CD4-positive, CD25-positive, alpha-beta regulatory T cell (primary cell): Measurements from ENCODE around the gene ACTL6A. TPM values are rescaled to one million over a fixed set of nuclear protein-coding genes. Genes with fewer than 3 reads are reported as not detected.

Experiments
- ATAC-seq, 2 donors: fragments of 150-1000 bp; cut with Tn5 transposase; one replicate each; pipeline ENCODE4 v1.10.0; 2021; ENCODE audit warnings: low read depth in 2 of 2, moderate number of reproducible peaks in 2 of 2, moderate library complexity in 1 of 2
- DNase-seq, 3 donors: peaks; one replicate each; pipeline versions ENCODE4 v3.0.0 to v3.0.0-alpha.2; 2012 to 2022; ENCODE audit warnings: mixed read lengths in 1 of 3
- H3K27ac ChIP-seq: one replicate; pipeline ENCODE4 v1.7.0; 2013; ENCODE audit warnings: mild to moderate bottlenecking, low read length; ENCODE audit not compliant: insufficient read depth, poor library complexity, severe bottlenecking
- H3K27me3 ChIP-seq: one replicate; pipeline ENCODE4 v1.7.0; 2013; ENCODE audit warnings: low read length; ENCODE audit not compliant: control insufficient read depth, insufficient read depth
- H3K36me3 ChIP-seq: one replicate; pipeline ENCODE4 v1.7.0; 2013; ENCODE audit warnings: mild to moderate bottlenecking, low read length, moderate library complexity; ENCODE audit not compliant: control insufficient read depth, insufficient read depth
- H3K4me1 ChIP-seq: 2 replicates; pipeline ENCODE4 v1.7.0; 2013; ENCODE audit warnings: mild to moderate bottlenecking, low read length; ENCODE audit not compliant: insufficient read depth, control insufficient read depth, poor library complexity, severe bottlenecking
- H3K4me3 ChIP-seq: one replicate; pipeline ENCODE4 v1.7.0; 2013; ENCODE audit warnings: low read depth, mild to moderate bottlenecking, low read length, moderate library complexity
- H3K9me3 ChIP-seq, 2 experiments: 1 replicate in 1 of 2; 2 replicates in 1 of 2; pipeline ENCODE4 v1.7.0; 2013; ENCODE audit warnings: low read length in 2 of 2, mild to moderate bottlenecking in 1 of 2, moderate library complexity in 1 of 2; ENCODE audit not compliant: control insufficient read depth in 2 of 2
- H3K27ac Mint-ChIP-seq, 3 donors: one replicate each; pipeline ENCODE4 v1.8.0; 2020 to 2022; ENCODE audit warnings: mild to moderate bottlenecking in 3 of 3, mixed read lengths in 3 of 3, moderate library complexity in 2 of 3
- H3K27me3 Mint-ChIP-seq: one replicate; pipeline ENCODE4 v1.8.0; 2022; ENCODE audit warnings: mild to moderate bottlenecking, mixed read lengths
- H3K36me3 Mint-ChIP-seq: one replicate; pipeline ENCODE4 v1.8.0; 2020; ENCODE audit warnings: mixed read lengths
- H3K4me1 Mint-ChIP-seq, 4 donors: one replicate each; pipeline ENCODE4 v1.8.0; 2020 to 2022; ENCODE audit warnings: mixed read lengths in 4 of 4, mild to moderate bottlenecking in 1 of 4
- H3K4me3 Mint-ChIP-seq, 4 donors: one replicate each; pipeline ENCODE4 v1.8.0; 2020 to 2022; ENCODE audit warnings: mild to moderate bottlenecking in 4 of 4, mixed read lengths in 4 of 4, moderate library complexity in 3 of 4
- H3K9me3 Mint-ChIP-seq, 7 donors: one replicate each; pipeline ENCODE4 v1.8.0; 2020 to 2022; ENCODE audit warnings: mixed read lengths in 7 of 7, mild to moderate bottlenecking in 3 of 7, moderate library complexity in 2 of 7
- polyA plus RNA-seq, 4 donors: library from polyadenylated mRNA; unstranded; fragments of 300-500 nt; fragmentation: Illumina TruSeq; gene quantifications; one replicate each; pipeline ENCODE4 v1.2.3, GENCODE V29; 2021
- total RNA-seq: library from RNA; stranded (reverse); gene quantifications from one replicate; pipeline ENCODE4 v1.2.3, GENCODE V29; 2022

The ACTL6A gene
- total and polyA plus RNA-seq, 5 donors from 2014 or later, result 31.1 to 84.4 (median 67.2) TPM

- peaks cover 94% of the 10 kb centered on the region for H3K36me3 ChIP-seq
These were observed 27.9 kb downstream of the ACTL6A start for GRCh38 chr3:179590669-179591068.

GRCh38 chr3:179591313-179591712, 28.6 kb downstream of the ACTL6A start:
- Mint-ChIP-seq H3K36me3 (peaks cover 33% of the 10 kb centered on the region), H3K4me3 (no peak overlapping the region), H3K4me1 (peaks cover 0 to 8% (median 5%) of the 10 kb centered on the region in 4 donors), H3K27me3 (no peaks in the 10 kb centered on the region), H3K9me3 (no peaks in the 10 kb centered on the region), H3K27ac (peak overlapping the region in 1 of 3 donors; percentile 34)
- no peak for DNase-seq
- Histone ChIP-seq H3K36me3 (peaks cover 95% of the 10 kb centered on the region), H3K27me3 (no peaks in the 10 kb centered on the region), H3K4me1 (no peaks in the 10 kb centered on the region), H3K9me3 (no peaks in the 10 kb centered on the region), H3K27ac (no peak overlapping the region), H3K4me3 (no peak overlapping the region)
- no peak for ATAC-seq

More at GRCh38 chr3:179590669-179591068, 27.9 kb downstream of the ACTL6A start:
- H3K36me3 Mint-ChIP-seq, result peaks cover 34% of the 10 kb centered on the region
- Histone ChIP-seq H3K4me3 (no peak overlapping the region), H3K4me1 (no peaks in the 10 kb centered on the region), H3K9me3 (no peaks in the 10 kb centered on the region), H3K27ac (no peak overlapping the region), H3K27me3 (no peaks in the 10 kb centered on the region)
- no peak overlapping the region for H3K27ac Mint-ChIP-seq
- ATAC-seq (no peak), DNase-seq (no peak)
- H3K9me3 Mint-ChIP-seq, result no peaks in the 10 kb centered on the region
- no peaks in the 10 kb centered on the region for H3K27me3 Mint-ChIP-seq
- H3K4me1 Mint-ChIP-seq, result peaks cover 0 to 8% (median 5%) of the 10 kb centered on the region in 4 donors
- H3K4me3 Mint-ChIP-seq, result no peak overlapping the region

GRCh38 chr3:179599531-179599930, 36.8 kb downstream of the ACTL6A start:
- DNase-seq (no peak), ATAC-seq (no peak)
- H3K4me1 Mint-ChIP-seq, result peaks cover 10 to 27% (median 19%) of the 10 kb centered on the region in 4 donors
- H3K4me3 Mint-ChIP-seq, result peak overlapping the region in 2 of 4 donors; percentile 39 to 58
- Histone ChIP-seq H3K9me3 (no peaks in the 10 kb centered on the region), H3K36me3 (peaks cover 74% of the 10 kb centered on the region), H3K4me1 (peaks cover 10% of the 10 kb centered on the region), H3K4me3 (no peak overlapping the region), H3K27ac (no peak overlapping the region), H3K27me3 (no peaks in the 10 kb centered on the region)
- no peaks in the 10 kb centered on the region for H3K9me3 Mint-ChIP-seq
- peaks cover 23% of the 10 kb centered on the region for H3K36me3 Mint-ChIP-seq
- no peak overlapping the region for H3K27ac Mint-ChIP-seq
- H3K27me3 Mint-ChIP-seq, result no peaks in the 10 kb centered on the region

- Mint-ChIP-seq H3K4me1 (peaks cover 25 to 56% (median 37%) of the 10 kb centered on the region in 4 donors), H3K4me3 (peak overlapping the region; percentile 94 to 100 (median 97)), H3K9me3 (no peaks in the 10 kb centered on the region), H3K27me3 (no peaks in the 10 kb centered on the region), H3K27ac (peak overlapping the region in 2 of 3 donors; percentile 69 to 99), H3K36me3 (peaks cover 18% of the 10 kb centered on the region)
- ATAC-seq, result no peak
- Histone ChIP-seq H3K4me3 (peak overlapping the region; percentile 99), H3K9me3 (no peaks in the 10 kb centered on the region), H3K36me3 (peaks cover 39% of the 10 kb centered on the region), H3K27me3 (no peaks in the 10 kb centered on the region), H3K27ac (peak overlapping the region; percentile 10), H3K4me1 (peaks cover 22% of the 10 kb centered on the region)
- no peak for DNase-seq
These were observed 40.6 kb downstream of the ACTL6A start for GRCh38 chr3:179603321-179603720.

GRCh38 chr3:179603831-179604230, 41.1 kb downstream of the ACTL6A start:
- peaks cover 18% of the 10 kb centered on the region for H3K36me3 Mint-ChIP-seq
- peaks cover 25 to 59% (median 39%) of the 10 kb centered on the region in 4 donors for H3K4me1 Mint-ChIP-seq
- H3K4me3 ChIP-seq, result peak overlapping the region; percentile 99

GRCh38 chr3:179604321-179605078, 41.8 kb downstream of the ACTL6A start, which contains the start of the genes MRPL47 and NDUFB5:
Gene MRPL47 (minus strand): TSS chr3:179604638. CDS start chr3:179604624, 14 bp downstream.
Gene NDUFB5 (plus strand): TSS chr3:179604794. CDS start chr3:179604816, 22 bp downstream.
- peak within 1 kb of the TSS; percentile 99 for H3K4me3 ChIP-seq
- Mint-ChIP-seq H3K36me3 (peaks cover 14% of the 10 kb centered on the region), H3K27me3 (no peaks in the 10 kb centered on the region), H3K9me3 (no peaks in the 10 kb centered on the region), H3K4me1 (peaks cover 31 to 61% (median 40%) of the 10 kb centered on the region in 4 donors), H3K27ac (peak within 1 kb of the TSS; percentile 98 to 100 (median 99)), H3K4me3 (peak within 1 kb of the TSS; percentile 94 to 100 (median 97))
- peak; percentile 96 to 97 for ATAC-seq
- H3K27me3 ChIP-seq, result no peaks in the 10 kb centered on the region
- DNase-seq, result peak; percentile 92 to 98 (median 93)
- peaks cover 34% of the 10 kb centered on the region for H3K4me1 ChIP-seq
- peaks cover 28% of the 10 kb centered on the region for H3K36me3 ChIP-seq
- no peaks in the 10 kb centered on the region for H3K9me3 ChIP-seq
- H3K27ac ChIP-seq, result peak within 1 kb of the TSS; percentile 93

More at GRCh38 chr3:179603831-179604230, 41.1 kb downstream of the ACTL6A start:
- Mint-ChIP-seq H3K9me3 (no peaks in the 10 kb centered on the region), H3K27ac (peak overlapping the region; percentile 98 to 100 (median 99)), H3K4me3 (peak overlapping the region; percentile 94 to 100 (median 97)), H3K27me3 (no peaks in the 10 kb centered on the region)
- Histone ChIP-seq H3K4me1 (peaks cover 27% of the 10 kb centered on the region), H3K27ac (peak overlapping the region; percentile 93), H3K9me3 (no peaks in the 10 kb centered on the region), H3K36me3 (peaks cover 34% of the 10 kb centered on the region), H3K27me3 (no peaks in the 10 kb centered on the region)
- DNase-seq (no peak), ATAC-seq (no peak)

GRCh38 chr3:179606534-179607085, 43.9 kb downstream of the ACTL6A start:
- no peaks in the 10 kb centered on the region for H3K27me3 ChIP-seq
- no peaks in the 10 kb centered on the region for H3K9me3 Mint-ChIP-seq
- no peak overlapping the region for H3K4me3 ChIP-seq
- H3K9me3 ChIP-seq, result no peaks in the 10 kb centered on the region
- H3K27me3 Mint-ChIP-seq, result no peaks in the 10 kb centered on the region
- peaks cover 5% of the 10 kb centered on the region for H3K36me3 Mint-ChIP-seq
- H3K36me3 ChIP-seq, result peaks cover 6% of the 10 kb centered on the region
- DNase-seq (no peak), ATAC-seq (no peak)
- peaks cover 33 to 69% (median 39%) of the 10 kb centered on the region in 4 donors for H3K4me1 Mint-ChIP-seq
- no peak overlapping the region for H3K27ac ChIP-seq
- peak overlapping the region in 2 of 3 donors; percentile 52 to 88 for H3K27ac Mint-ChIP-seq
- H3K4me3 Mint-ChIP-seq, result peak overlapping the region; percentile 61 to 84 (median 62)
- H3K4me1 ChIP-seq, result peaks cover 40% of the 10 kb centered on the region
